Measurements from ENCODE around the gene ELOVL7.
"Not testable (repeated sequence)": the region's sequence is repeated elsewhere in the genome, so short reads cannot be mapped to it uniquely, and the experiment has no call there.

ELOVL7 gene

DNA sequence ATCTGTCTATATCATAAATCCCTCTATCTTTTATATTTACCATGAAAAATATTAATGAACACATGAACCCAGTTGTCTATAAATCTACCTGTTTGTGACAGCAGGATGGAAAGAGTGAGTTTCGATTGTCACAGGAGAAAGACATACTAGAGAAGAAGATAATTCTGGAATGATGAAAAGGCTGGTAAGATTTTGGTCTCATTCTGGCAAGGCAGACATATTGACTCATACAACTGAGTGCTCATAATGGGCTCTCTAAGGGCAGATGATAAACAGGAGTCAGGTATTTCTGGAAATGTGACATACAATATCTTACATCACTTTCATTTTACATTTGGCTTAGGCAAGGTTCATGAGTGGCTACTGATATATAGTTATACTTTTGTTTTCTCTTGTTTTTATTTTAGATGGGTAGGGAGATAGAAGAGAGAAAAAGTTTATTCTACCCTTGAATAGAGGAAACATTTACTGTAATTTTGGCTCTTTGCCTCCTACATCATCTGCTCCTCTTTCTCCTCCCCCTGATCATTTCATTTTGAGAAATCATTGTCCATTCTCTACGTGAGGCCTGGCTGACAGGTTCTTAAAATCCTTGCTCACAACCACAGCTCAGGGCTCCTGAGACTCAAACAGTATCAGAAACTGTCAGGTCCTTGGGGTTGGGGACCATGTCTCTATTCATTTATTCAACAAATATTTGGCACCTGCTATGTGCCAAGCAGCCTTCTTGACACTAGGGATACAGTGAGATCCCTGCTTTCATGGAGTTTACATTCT lies 14.4 kb downstream of the ELOVL7 start:
- DNase-seq (ENCODE audit: low spot score): no peak

- no peak for DNase-seq (ENCODE audit: low spot score)
Measured at GRCh38 chr5:60827201-60827600, 16.9 kb downstream of the ELOVL7 start.

DNA sequence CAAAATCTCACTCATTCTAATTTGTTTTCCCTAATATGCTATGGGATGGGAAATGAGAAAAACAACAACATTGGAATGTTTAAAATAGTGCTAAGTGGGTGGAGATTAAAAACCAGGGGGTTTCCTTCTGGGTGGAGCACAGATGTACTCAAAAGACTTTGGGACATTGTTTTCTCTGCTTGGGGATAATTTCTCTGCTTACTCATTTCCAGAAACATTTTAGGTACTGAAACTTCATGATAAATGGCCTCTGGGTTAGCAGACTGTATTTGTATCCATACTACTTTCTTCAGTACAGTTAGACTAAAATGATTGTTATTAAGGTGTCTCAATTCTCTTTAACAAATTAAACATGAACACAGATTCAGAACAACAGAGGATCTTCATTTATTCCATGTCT lies 17.4 kb downstream of the ELOVL7 start:
- no peak for DNase-seq (ENCODE audit: low spot score)

DNA sequence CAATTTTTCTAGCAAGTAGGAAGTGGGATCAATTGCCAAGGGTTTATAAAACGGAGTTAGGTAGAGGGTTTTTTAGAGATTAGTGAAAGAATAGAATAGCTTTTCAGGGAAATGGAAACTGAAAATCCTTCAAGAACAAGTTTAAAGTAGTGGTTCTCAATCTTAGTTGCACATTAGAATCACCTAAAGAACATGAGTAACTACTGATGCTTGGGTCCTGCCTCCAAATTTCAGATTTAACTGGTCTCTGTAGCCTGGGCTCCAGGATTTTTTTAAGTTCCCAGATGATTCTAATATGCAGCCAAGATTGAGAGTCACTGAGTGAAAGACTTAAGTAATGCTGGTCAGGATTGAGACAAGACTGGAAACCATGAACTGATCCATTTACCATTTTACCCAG lies 20.5 kb downstream of the ELOVL7 start:
- DNase-seq (ENCODE audit: low spot score): no peak

GRCh38 chr5:60822285-60822556 lies 21.8 kb downstream of the ELOVL7 start:
- no peak for DNase-seq (ENCODE audit: low spot score)

DNA sequence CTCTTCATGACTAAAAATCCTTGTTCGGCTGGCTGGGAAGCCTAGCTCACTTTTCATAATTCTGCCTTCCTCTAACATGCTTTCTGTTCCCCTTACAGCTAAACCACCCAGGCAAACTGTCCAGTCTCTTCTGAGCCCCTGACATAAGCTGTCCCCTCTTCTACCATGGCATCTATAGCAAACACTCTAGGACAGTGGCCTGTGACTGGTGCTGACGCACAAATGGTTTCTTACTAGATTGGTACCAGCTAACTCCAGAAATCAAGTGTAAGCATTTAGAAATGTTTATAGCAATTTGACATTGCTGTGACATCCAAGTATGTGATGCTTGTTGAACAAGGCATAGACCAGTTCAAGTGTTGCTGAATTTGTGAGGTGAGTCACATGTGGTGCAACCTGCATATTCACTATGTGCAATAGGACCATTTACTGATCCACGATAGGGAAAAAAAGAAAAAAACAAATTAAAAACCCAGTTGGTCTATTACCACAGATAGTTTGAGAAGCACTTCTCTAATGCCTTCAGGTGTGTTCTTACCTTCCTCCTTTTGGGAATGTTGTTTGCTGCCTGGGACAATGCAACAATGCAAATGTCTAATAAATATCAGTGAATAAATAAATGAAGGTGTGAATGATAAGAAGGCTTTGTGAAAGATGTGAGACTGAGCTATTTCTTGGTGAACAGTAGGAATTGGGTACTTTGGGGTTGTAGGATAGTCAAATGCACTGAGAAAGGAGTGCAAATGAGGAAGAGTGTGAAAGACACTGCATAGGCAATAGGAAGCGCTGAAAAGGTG lies 22.4 kb downstream of the ELOVL7 start:
- DNase-seq (ENCODE audit: low spot score): no peak

DNA sequence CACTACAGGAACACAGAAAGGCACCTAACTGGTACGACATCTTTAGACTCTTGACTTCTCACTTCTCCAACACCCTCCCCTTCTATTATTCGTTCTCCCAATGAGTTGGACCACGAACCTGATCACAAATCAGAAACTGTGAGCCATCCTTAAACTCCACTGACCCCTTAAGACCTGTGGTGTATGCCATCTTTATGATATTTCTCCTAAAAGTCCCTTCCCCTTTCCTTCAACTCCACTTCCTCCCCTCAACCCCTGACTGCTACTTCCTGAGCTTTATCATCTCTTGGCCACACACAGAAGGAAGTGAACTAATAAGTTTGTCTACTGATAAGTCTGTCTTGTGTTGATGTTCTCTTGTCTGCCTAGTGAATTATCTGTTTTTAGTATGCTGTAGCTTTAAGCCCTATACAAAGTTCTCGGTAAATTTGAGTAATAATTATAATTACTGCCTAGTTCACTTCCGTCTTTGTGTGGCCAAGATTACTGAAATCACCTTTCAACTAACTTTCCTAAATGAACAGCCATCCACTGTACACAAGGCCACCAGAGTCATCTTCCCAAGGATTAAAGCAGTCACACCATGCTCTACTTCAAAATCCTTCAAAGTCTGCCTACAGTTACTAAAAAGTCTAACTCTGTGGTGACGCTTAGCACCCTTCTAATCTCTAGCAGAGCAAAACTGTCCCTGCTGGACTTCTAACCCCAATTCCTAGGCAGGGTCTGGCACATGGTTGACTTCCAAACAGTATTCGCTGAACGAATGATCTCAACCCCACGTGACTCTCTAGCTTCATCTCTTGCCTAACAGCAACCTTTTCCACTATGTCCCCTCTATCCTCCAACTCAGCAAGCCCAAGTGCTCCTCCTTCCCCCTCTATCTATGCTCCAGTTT lies 23.2 kb downstream of the ELOVL7 start:
- no peak for DNase-seq (ENCODE audit: low spot score)

DNA sequence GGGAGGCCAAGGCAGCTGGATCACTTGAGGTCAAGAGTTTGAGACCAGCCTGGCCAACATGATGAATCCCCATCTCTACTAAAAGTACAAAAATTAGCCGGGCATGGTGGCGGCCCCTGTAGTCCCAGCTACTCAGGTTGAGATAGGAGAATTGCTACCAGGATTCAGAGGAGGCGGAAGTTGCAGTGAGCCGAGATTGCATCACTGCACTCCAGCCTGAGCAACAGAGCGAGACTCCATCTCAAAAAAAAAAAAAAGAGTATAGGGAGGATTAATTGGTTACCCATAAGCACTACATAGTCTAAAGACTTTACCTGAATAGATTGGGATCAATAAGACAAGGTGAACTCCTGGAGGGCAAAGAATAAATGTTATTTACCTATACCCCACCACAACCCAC lies 27.9 kb downstream of the ELOVL7 start:
- not testable (repeated sequence) for DNase-seq (ENCODE audit: low spot score)

GRCh38 chr5:60814498-60814897 lies 29.6 kb downstream of the ELOVL7 start:
- no peak for DNase-seq (ENCODE audit: low spot score)

GRCh38 chr5:60812426-60812825 lies 31.6 kb downstream of the ELOVL7 start:
- DNase-seq (ENCODE audit: low spot score): no peak

DNA sequence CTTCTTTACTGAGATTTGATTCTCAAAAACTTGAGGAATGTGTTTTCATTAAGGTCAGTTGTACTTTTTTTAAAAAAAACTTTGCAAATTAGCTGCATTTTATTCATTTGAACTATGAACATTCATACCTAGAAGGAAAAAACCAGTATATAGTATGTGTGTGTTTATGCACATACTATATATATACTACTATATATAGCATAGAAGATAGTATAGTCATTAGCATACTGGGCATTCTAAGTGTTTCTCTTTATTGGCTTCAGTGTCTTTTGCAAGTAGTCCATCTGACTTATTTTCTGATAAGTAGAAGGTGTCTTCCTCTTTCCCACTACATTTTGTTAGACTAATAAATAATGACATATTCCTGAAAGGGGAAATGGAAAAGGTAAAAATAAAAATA lies 33.0 kb downstream of the ELOVL7 start:
- DNase-seq (ENCODE audit: low spot score): no peak

DNA sequence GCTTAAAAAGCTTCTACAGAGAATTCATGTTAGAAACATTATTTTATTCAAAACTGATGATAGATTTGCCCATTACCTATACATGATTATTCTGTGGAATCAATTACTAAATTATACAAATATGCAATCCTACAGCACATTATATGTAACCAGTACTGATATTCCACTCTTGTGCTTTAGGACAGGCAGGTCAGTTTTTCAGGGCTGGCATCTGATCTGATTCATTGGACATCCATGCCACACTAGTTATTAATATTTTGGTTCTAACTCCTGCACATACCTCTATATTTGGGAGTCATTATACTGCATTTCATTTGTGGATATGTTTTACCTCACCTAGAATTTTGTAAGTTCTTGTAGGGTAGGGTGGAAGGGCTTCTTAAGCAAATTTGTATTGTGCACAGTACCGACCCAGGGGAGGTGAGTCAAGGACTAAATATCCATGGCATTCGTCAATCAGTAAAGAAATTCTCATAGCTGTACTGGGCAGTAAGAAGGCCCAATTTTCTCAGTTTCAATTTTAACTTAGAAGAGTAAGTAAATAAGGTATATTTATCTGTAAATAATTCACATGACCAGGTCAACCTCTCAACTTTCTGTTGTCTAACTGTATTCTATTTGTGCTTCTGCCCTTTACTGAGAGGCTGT lies 33.5 kb downstream of the ELOVL7 start:
- DNase-seq (ENCODE audit: low spot score): no peak

- no peak for DNase-seq (ENCODE audit: low spot score)
Measured at GRCh38 chr5:60809891-60810425, 34.1 kb downstream of the ELOVL7 start.

DNA sequence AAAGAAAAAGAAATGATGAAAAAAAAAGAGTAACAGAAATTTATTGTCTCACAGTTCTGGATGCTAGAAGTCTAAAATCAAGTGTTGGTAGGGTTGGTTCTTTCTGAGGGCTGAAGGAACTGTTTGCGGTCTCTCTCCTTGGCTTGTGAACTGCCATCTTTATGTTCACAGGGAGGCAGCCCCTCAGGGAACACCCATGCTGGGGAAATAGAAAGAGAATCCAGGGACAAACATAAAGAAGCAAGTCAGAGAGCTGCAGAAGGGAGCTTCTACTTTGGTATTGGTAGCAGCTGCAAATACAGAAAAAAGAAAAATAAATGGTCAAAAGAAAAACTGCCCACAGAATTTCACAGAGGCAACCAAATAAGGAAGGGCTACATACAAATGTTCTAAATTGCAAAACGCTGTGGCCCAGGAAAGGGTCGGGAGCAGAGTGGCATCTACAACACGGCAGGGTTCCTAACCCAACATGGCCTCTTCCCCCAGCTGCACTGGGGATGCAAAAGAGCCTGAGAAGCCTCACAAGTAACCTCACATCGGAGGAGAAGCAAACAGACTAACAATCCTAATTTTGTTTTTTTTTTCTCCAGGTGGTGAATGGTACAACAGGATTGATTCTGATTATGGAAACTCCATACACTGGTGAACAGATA lies 37.4 kb downstream of the ELOVL7 start:
- no peak for DNase-seq (ENCODE audit: low spot score)

- DNase-seq (ENCODE audit: low spot score): no peak
Measured at GRCh38 chr5:60805463-60805862, 38.6 kb downstream of the ELOVL7 start.

DNA sequence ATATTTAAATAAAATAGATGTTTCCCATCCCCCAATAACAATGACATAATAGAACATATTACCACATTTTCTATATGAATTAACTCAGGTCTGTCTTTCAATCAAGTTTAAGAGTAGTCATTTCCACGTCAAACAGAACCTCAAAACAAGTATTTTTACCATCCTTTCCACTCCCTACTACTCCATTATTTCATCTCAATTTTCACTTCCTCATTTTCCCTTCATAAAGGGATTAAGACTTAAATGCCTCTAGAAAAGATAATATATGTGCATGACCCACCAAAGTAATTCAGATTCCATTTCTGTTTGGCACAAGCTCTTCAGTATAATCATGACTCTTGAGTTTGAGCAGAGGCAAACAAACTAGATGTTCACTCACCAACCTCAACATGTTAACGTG lies 40.4 kb downstream of the ELOVL7 start:
- DNase-seq (ENCODE audit: low spot score): no peak

DNA sequence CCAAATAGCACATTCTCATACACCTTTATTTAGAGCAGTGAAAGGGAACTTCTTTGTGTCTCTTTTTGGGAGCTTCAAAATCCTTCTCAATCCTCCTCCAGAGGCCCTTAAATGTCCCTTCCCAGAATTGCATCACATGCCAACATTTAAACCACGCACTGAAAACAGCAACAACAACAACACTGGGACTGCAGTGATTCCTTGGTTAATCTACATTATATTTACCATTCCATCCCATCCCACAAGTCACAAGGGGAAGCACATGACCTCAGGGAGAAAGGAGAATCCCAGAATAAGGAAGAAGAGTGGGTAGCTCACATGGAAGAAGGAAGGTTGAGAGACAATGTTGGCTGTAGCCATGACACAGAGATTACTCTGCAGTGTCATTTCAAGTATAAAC lies 41.1 kb downstream of the ELOVL7 start:
- no peak for DNase-seq (ENCODE audit: low spot score)

GRCh38 chr5:60802226-60802625 lies 41.8 kb downstream of the ELOVL7 start:
- no peak for DNase-seq (ENCODE audit: low spot score)

- no peak for DNase-seq (ENCODE audit: low spot score)
Measured at GRCh38 chr5:60797482-60798153, 46.5 kb downstream of the ELOVL7 start.

- not testable (repeated sequence) for DNase-seq (ENCODE audit: low spot score)
Measured at GRCh38 chr5:60795424-60795950, 48.6 kb downstream of the ELOVL7 start.

DNA sequence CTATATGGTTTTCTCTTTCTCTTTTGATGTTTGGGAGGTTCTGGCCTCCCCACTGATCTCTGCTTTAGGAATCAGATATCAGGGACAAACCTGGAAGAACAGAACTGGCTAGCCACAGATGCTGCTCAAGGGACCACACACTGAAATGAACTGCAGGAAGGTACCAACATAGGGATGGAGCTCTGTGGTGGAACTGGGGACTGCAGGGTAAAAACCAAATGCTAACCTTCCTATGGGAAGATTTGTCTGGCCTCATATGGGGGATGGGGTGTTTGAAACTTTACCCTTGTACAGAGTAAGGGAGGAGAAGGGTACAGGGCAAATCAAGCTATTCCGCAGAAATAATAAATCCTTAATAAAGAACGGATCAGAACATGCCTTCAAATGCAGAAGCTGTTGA lies 49.4 kb downstream of the ELOVL7 start:
- no peak for DNase-seq (ENCODE audit: low spot score)

Data from CD4-positive, alpha-beta T cell treated with Interleukin-6 at 100 ng/mL for 8 hours (primary cell).